Metanephros (tissue), 2 donors: ENCODE results near the gene CGB5. TPM values are rescaled to one million over a fixed set of nuclear protein-coding genes. Genes with fewer than 3 reads are reported as not detected.

ENCODE experiments used
- small RNA-seq: library from RNA; depleted of rRNA; stranded (forward); fragments of <200 nt; gene quantifications from one replicate; pipeline ENCODE3, GENCODE V24; 2014; ENCODE audit warnings: low replicate concordance
- total RNA-seq: library from RNA; depleted of rRNA; stranded (reverse); fragments of >200 nt; gene quantifications from one replicate; pipeline ENCODE4 v1.2.3, GENCODE V29; 2014

Gene CGB5
- not detected for total RNA-seq

DNA sequence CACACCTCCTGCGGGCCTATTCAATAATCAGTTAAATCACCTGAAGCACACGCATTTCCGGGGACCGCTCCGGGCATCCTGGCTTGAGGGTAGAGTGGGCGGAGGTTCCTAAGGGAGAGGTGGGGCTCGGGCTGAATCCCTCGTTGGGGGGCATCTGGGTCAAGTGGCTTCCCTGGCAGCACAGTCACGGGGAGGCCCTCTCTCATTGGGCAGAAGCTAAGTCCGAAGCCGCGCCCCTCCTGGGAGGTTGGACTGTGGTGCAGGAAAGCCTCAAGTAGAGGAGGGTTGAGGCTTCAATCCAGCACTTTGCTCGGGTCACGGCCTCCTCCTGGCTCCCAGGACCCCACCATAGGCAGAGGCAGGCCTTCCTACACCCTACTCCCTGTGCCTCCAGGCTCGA is at the start of gene CGB5:
Gene CGB5, plus strand, starts transcription at position 301 of the 400 bp plus-strand sequence. CDS start 362 bp downstream, outside the sequence.

DNA sequence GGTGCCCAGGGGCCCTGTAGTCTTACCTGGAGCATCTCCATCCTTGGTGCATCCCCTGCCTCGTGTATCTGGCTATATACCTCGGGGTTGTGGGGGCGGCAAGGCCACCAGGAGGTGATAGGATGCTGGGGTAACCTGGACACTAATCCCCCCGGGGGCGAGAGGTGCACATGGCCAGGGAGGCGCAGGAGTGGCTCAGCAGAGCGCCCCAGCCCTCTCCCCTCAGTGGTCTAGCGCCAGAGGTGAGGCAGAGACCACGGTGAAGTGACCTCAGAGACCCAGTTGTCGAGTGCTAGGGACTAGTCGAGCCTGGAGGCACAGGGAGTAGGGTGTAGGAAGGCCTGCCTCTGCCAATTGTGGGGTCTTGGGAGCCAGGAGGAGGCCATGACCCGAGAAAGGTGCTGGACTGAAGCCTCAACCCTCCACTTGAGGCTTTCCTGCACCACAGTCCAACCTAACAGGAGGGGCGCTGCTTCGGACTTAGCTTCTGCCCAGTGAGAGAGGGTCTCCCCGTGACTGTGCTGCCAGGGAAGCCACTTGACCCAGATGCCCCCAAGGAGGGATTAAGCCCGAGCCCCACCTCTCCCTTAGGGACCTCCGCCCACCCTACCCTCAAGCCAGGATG is 26.5 kb upstream of the CGB5 start, which contains the start of gene LHB:
Gene LHB, minus strand, starts transcription at position 51 of the 625 bp plus-strand sequence. Its CDS starts 10 bp downstream, at position 41.

DNA sequence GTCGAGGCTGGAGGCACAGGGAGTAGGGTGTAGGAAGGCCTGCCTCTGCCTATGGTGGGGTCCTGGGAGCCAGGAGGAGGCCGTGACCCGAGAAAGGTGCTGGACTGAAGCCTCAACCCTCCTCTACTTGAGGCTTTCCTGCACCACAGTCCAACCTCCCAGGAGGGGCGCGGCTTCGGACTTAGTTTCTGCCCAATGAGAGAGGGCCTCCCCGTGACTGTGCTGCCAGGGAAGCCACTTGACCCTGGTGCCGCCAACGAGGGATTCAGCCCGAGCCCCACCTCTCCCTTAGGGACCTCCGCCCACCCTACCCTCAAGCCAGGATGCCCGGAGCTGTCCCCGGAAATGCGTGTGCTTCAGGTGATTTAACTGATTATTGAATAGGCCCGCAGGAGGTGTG is 19.4 kb upstream of the CGB5 start, which contains the start of gene CGB3:
Gene CGB3, minus strand, starts transcription at position 101 of the 400 bp plus-strand sequence. CDS start 362 bp downstream, outside the sequence.

DNA sequence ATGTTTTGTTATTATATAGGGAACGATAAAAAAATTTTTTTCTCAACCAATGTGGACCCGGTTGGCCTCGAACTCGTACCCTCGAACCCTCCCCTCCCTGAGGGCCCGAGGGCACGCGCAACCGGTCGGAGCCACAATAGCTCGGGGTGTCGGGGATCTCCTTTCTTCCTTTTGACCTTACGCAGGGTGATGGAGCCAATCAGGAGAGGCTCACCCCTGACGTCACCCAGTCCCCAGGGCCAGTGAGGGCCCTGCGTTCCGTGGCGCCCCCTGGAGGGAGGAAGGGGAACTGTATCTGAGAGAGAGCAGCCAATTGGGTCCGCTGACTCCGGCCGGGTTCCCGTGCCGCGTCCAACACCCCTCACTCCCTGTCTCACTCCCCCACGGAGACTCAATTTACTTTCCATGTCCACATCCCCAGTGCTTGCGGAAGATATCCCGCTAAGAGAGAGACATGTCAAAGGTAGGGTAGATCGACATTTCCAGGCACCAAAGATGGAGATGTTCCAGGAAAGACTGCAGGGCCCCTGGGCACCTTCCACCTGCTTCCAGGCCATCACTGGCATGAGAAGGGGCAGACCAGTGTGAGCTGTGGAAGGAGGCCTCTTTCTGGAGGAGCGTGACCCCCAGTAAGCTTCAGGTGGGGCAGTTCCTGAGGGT is 11.9 kb upstream of the CGB5 start, which contains the start of gene CGB2:
Gene CGB2, plus strand, starts transcription at position 249 of the 660 bp plus-strand sequence. Its CDS starts 206 bp downstream, at position 455.

DNA sequence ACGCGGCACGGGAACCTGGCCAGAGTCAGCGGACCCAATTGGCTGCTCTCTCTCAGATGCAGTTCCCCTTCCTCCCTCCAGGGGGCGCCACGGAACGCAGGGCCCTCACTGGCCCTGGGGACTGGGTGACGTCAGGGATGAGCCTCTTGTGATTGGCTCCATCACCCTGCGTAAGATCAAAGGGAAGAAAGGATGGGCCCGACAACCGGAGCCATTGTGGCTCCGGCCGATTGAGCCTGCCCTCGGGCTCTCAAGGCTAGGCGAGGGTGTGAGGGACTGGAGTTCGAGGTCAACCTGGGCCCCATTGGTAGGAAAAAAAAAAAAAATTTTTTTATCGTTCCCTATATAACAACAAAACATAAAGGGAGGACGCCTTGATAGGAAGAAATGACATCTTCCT is 6.8 kb upstream of the CGB5 start, which contains the start of gene CGB1:
Gene CGB1, minus strand, starts transcription at position 81 of the 400 bp plus-strand sequence. CDS start 184 bp downstream, outside the sequence.

DNA sequence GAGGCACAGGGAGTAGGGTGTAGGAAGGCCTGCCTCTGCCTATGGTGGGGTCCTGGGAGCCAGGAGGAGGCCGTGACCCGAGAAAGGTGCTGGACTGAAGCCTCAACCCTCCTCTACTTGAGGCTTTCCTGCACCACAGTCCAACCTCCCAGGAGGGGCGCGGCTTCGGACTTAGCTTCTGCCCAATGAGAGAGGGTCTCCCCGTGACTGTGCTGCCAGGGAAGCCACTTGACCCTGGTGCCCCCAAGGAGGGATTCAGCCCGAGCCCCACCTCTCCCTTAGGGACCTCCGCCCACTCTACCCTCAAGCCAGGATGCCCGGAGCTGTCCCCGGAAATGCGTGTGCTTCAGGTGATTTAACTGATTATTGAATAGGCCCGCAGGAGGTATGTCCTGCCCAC is 5.4 kb downstream of the CGB5 start, which contains the start of gene CGB8:
Gene CGB8, minus strand, starts transcription at position 101 of the 400 bp plus-strand sequence. CDS start 372 bp downstream, outside the sequence.

DNA sequence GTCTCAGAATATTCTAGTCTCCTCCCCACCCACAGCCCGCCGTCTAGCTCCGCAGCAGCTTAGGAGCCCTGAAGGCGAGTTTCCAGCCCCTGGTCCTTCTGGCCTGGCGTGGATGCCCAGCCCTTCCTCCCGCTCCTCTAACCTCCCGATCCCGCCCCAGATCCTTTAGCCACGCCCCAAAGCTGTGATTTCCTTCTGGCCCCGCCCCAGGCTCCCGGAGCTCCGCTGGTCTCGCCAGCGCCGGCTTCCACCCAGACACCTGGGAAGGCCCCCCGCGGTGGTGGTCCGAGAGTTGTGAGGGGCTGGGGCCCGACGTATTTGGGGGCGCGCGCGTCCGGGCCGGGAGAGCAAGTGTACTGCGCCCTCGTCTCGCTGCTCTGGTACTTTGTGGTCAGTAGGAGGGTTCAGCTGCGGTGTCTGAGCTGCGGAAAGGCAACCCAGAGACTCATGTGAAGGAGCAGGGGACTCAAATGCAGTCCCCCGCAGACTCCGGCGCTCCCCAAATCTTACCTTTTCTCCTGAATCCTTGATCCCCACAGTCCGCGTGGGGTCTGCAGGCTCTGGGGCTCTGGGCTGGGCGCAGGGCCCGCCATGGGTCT is 14.1 kb downstream of the CGB5 start, which contains the start of gene CGB7:
Gene CGB7, minus strand, starts transcription at position 114 of the 599 bp plus-strand sequence. CDS start 2,374 bp downstream, outside the sequence.

DNA sequence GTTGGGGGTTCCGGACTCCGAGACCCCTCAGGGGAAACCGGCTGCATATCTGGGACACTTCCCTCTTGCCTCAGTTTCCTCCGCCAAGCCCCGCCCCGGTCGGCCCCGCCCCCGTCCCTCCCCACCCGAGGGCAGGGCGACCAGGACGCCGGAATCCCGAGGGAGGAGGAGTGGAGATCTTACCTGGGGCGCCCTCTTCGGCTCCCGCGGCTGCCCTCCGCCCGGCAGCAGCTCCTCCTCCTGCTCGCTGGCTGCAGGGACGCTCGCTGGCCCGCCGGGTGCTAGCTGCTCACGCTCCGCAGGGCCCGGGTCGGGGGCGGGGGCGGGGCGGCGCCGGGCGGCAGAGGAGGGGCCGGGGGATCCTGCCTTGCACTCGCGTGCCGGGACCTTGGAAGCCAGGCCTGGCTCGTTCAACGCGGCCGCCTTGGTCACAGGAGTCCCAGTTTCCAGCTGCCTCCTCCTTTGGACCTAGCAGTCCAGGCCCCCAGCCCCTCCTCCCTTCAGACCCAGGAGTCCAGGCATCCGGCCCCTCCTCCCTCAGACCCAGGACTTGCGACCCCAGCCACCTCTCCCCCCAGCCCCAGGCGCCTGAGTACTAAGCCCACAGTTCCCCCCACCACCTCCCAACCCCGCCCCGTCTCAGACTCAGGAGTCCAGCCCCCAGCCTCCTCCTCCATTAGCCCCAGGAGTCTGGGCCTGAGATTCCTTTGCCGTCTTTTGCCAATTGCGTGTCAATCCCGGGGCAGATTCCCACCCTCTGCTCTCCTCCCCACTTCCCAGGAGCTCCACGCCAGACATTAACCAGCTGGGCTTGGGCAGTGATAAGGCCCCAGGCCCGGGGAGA is 21.3 kb downstream of the CGB5 start, which contains the start of gene NTF4:
Gene NTF4, minus strand, starts transcription at position 51 of the 844 bp plus-strand sequence. CDS start 2,821 bp downstream, outside the sequence.

DNA sequence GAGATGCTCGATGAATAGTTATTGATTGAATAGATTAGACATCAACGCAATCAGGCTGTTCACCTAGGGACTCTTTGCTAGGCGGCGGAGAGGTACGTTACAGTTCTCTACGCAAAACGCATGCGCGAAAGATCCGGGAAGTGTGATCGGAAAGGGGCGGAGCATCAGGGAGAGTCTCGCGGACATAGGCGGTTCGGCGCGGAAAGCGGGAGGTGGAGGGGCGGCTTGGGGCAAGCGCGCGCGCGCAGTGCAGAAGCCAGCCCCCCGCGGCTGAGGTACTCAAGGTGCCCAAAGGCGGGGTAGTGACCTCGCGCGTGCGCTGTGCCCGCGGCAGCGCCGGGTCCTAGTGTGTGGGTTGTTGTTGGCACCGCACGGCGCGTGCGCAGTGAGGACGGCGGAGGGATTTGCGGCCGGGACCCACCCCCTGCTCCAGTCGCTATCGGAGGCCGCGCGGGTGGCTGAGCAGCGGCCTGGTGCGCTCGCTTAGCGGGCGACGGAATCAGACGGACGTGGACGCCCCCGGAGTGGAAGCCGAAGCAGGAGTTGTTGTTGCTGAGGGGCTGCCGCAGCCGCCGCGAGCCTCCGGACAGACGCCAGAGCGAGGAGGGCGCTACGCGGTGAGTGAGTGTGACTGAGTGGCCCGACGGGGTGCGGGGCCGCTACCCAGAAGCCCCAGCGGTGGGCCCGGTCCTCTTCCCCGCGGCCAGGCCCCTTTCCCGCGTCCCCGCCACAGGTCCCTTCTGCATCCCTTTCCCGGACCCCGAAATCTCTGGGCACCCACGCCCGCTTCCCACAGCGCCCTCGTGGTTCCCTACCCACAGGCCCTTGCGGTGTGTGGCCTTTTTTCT is 41.6 kb downstream of the CGB5 start, which contains the start of gene SNRNP70:
Gene SNRNP70, plus strand, starts transcription at position 432 of the 848 bp plus-strand sequence. CDS start 964 bp downstream, outside the sequence.

Small RNA genes within 50 kb of the gene (small RNA-seq; reads per million reads assigned to genes)
- not detected for gene MIR6798
- not detected for gene RN7SL708P

Other genes with a start within 250 kb of the CGB5 start
- gene BCAT2, start 232.8 kb upstream of the CGB5 start, total RNA-seq = 36.3 TPM
- 12.0 TPM for gene HSD17B14, start 207.4 kb upstream of the CGB5 start, total RNA-seq
- 18.1 TPM for gene PLEKHA4, start 175.2 kb upstream of the CGB5 start, total RNA-seq
- gene PPP1R15A, start 171.4 kb upstream of the CGB5 start, total RNA-seq = 71.7 TPM
- 0.29 TPM for gene TULP2, start 145.1 kb upstream of the CGB5 start, total RNA-seq
- 221 TPM for gene NUCB1, start 143.5 kb upstream of the CGB5 start, total RNA-seq
- gene DHDH, start 110.1 kb upstream of the CGB5 start, total RNA-seq = 1.4 TPM
- gene BAX, start 89.0 kb upstream of the CGB5 start, total RNA-seq = 30.8 TPM
- 1,684 TPM for gene FTL, start 78.5 kb upstream of the CGB5 start, total RNA-seq
- gene GYS1, start 50.5 kb upstream of the CGB5 start, total RNA-seq = 51.8 TPM
- 105 TPM for gene RUVBL2, start 50.0 kb upstream of the CGB5 start, total RNA-seq
- gene LHB, start 26.8 kb upstream of the CGB5 start, total RNA-seq = 1.1 TPM
- gene CGB3, start 19.5 kb upstream of the CGB5 start, total RNA-seq = not detected
- not detected for gene CGB2, start 12.0 kb upstream of the CGB5 start, total RNA-seq
- gene CGB1, start 7.0 kb upstream of the CGB5 start, total RNA-seq = not detected
- not detected for gene CGB8, start 5.3 kb downstream of the CGB5 start, total RNA-seq
- gene CGB7, start 13.9 kb downstream of the CGB5 start, total RNA-seq = 1.3 TPM
- gene NTF4, start 21.0 kb downstream of the CGB5 start, total RNA-seq = 5.4 TPM
- 2.3 TPM for gene KCNA7, start 28.9 kb downstream of the CGB5 start, total RNA-seq
- gene SNRNP70, start 41.6 kb downstream of the CGB5 start, total RNA-seq = 266 TPM
- 8.0 TPM for gene LIN7B, start 70.5 kb downstream of the CGB5 start, total RNA-seq
- not detected for gene C19orf73, start 75.3 kb downstream of the CGB5 start, total RNA-seq
- gene PPFIA3, start 75.7 kb downstream of the CGB5 start, total RNA-seq = 6.9 TPM
- 28.8 TPM for gene HRC, start 111.5 kb downstream of the CGB5 start, total RNA-seq
- 39.2 TPM for gene TRPM4, start 113.9 kb downstream of the CGB5 start, total RNA-seq